GM19239 (cell line): ENCODE data around the gene LINC00305.

ENCODE experiments used
- DNase-seq: peaks from one replicate; pipeline ENCODE4 v3.0.0; 2011; ENCODE audit warnings: low spot score; ENCODE audit not compliant: insufficient read length
- FAIRE-seq: peaks from 2 replicates; lab custom pipeline; 2011; peaks lifted over from hg19 to GRCh38; lab: Jason Lieb, UNC

The LINC00305 gene

GRCh38 chr18:64116571-64117175, 32.2 kb downstream of the LINC00305 start:
- no peak for FAIRE-seq
- no peak for DNase-seq

- DNase-seq (no peak), FAIRE-seq (no peak)
These were observed 33.0 kb downstream of the LINC00305 start for GRCh38 chr18:64115881-64116280.

- FAIRE-seq (no peak), DNase-seq (no peak)
These were observed 36.9 kb downstream of the LINC00305 start for GRCh38 chr18:64111950-64112349.

GRCh38 chr18:64110692-64111480, 38.0 kb downstream of the LINC00305 start:
- DNase-seq (no peak), FAIRE-seq (no peak)

- no peak for FAIRE-seq
- DNase-seq = no peak
These were observed 44.9 kb downstream of the LINC00305 start for GRCh38 chr18:64103986-64104385.

- peak; percentile 63 for FAIRE-seq
These were observed 48.6 kb downstream of the LINC00305 start for GRCh38 chr18:64100116-64100922.

GRCh38 chr18:64099244-64099643, 49.6 kb downstream of the LINC00305 start:
- no peak for DNase-seq
- FAIRE-seq = peak; percentile 88

More at GRCh38 chr18:64100116-64100922, 48.6 kb downstream of the LINC00305 start:
- DNase-seq = no peak

GRCh38 chr18:64097497-64097896, 51.4 kb downstream of the LINC00305 start:
- DNase-seq = no peak
- no peak for FAIRE-seq

- FAIRE-seq = no peak
- DNase-seq = no peak
These were observed 53.8 kb downstream of the LINC00305 start for GRCh38 chr18:64095056-64095455.

GRCh38 chr18:64094210-64094609, 54.7 kb downstream of the LINC00305 start:
- no peak for FAIRE-seq
- no peak for DNase-seq

- FAIRE-seq = peak; percentile 73
- DNase-seq = no peak
These were observed 57.4 kb downstream of the LINC00305 start for GRCh38 chr18:64091526-64091925.

GRCh38 chr18:64090876-64091275, 58.0 kb downstream of the LINC00305 start:
- no peak for DNase-seq
- no peak for FAIRE-seq

GRCh38 chr18:64083916-64084315, 65.0 kb downstream of the LINC00305 start:
- FAIRE-seq = no peak
- no peak for DNase-seq

GRCh38 chr18:64082513-64082912, 66.4 kb downstream of the LINC00305 start:
- no peak for FAIRE-seq
- DNase-seq = no peak

- DNase-seq (no peak), FAIRE-seq (no peak)
These were observed 66.8 kb downstream of the LINC00305 start for GRCh38 chr18:64082054-64082453.

- no peak for FAIRE-seq
These were observed 74.9 kb downstream of the LINC00305 start for GRCh38 chr18:64073971-64074370.

GRCh38 chr18:64055019-64055418, 93.9 kb downstream of the LINC00305 start:
- DNase-seq = no peak
- no peak for FAIRE-seq

More at GRCh38 chr18:64073971-64074370, 74.9 kb downstream of the LINC00305 start:
- no peak for DNase-seq

- no peak for FAIRE-seq
- DNase-seq = no peak
These were observed 95.6 kb downstream of the LINC00305 start for GRCh38 chr18:64053246-64053645.

- DNase-seq (no peak), FAIRE-seq (no peak)
These were observed 96.1 kb downstream of the LINC00305 start for GRCh38 chr18:64052772-64053171.

GRCh38 chr18:64044616-64045015, 104.3 kb downstream of the LINC00305 start:
- no peak for DNase-seq
- no peak for FAIRE-seq
